A673 (cell line): ENCODE data around the gene ALKBH3.

Experiments
- EZH2 ChIP-seq: fragments of 200-600 bp; sonication (generic); IDR thresholded peaks from 2 replicates; pipeline ENCODE4 v1.6.1; 2017; ENCODE audit warnings: borderline replicate concordance, low read depth, mild to moderate bottlenecking, mixed read lengths, antibody characterized with exemption, low read length; ENCODE audit not compliant: poor library complexity, severe bottlenecking
- TF ChIP-seq, protein P1 (sequence below): fragments of 300-800, 200-600 bp; sonication (generic); conservative IDR thresholded peaks from 2 replicates; pipeline ENCODE4 v1.5.1; 2017; ENCODE audit warnings: low read depth, mild to moderate bottlenecking, antibody characterized with exemption, low read length, moderate library complexity, mixed read lengths

DNA sequence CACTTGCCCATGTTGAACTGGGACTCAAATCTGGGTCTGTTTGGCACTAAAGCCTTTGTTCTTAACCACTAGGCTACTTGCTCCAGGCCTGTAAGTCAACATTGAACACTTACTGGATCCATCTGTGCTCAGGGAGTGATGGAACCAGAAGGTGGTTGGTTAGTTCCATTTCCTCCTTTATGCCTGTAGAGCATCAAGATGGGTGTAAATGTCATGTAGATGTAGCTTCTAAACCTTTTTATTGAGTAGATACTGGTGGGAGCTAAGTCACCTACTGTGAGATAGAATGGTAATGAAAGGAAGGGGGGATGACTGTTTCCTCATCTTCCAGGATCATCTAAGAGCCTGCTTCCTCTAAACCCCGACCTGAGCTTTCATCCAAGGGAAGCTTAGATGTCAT, 38.6 kb upstream of the ALKBH3 start:
- TF ChIP-seq, protein P1, sequence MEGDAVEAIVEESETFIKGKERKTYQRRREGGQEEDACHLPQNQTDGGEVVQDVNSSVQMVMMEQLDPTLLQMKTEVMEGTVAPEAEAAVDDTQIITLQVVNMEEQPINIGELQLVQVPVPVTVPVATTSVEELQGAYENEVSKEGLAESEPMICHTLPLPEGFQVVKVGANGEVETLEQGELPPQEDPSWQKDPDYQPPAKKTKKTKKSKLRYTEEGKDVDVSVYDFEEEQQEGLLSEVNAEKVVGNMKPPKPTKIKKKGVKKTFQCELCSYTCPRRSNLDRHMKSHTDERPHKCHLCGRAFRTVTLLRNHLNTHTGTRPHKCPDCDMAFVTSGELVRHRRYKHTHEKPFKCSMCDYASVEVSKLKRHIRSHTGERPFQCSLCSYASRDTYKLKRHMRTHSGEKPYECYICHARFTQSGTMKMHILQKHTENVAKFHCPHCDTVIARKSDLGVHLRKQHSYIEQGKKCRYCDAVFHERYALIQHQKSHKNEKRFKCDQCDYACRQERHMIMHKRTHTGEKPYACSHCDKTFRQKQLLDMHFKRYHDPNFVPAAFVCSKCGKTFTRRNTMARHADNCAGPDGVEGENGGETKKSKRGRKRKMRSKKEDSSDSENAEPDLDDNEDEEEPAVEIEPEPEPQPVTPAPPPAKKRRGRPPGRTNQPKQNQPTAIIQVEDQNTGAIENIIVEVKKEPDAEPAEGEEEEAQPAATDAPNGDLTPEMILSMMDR, result no peak
- no peak for TF ChIP-seq EZH2
